DND-41 (cell line): ENCODE measurements around the gene BMPER.

ENCODE experiments used
- EZH2 ChIP-seq: IDR thresholded peaks from 3 replicates; pipeline ENCODE4 v1.6.1; 2012; ENCODE audit warnings: borderline replicate concordance, low read depth, mild to moderate bottlenecking, moderate library complexity, low read length, inconsistent platforms; ENCODE audit not compliant: severe bottlenecking
- TF ChIP-seq, protein P1 (sequence below): IDR thresholded peaks from 2 replicates; pipeline ENCODE4 v1.5.1; 2012; ENCODE audit warnings: borderline replicate concordance, low read length, moderate library complexity, mild to moderate bottlenecking; ENCODE audit not compliant: poor library complexity, severe bottlenecking; ENCODE audit errors: extremely low read depth

DNA sequence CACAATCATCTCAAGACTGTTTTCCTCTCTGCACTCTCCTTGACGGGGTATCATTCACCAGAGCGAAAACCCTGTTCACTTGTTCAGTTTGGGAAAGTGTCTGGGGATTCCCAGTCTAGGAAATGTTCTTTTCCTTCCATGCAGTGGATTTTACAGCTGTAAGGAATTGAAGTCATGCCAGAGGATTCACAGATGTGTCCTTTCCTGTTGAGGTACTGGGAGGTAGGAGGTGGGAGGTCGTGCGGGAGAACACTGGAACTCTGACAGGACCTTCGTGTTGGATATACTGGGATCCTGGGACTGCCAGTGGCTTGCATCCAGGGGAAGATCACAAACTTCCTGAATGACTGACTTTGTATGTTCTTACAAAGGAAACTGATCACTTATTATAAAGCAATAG, 185.5 kb downstream of the BMPER start:
- TF ChIP-seq, protein P1, sequence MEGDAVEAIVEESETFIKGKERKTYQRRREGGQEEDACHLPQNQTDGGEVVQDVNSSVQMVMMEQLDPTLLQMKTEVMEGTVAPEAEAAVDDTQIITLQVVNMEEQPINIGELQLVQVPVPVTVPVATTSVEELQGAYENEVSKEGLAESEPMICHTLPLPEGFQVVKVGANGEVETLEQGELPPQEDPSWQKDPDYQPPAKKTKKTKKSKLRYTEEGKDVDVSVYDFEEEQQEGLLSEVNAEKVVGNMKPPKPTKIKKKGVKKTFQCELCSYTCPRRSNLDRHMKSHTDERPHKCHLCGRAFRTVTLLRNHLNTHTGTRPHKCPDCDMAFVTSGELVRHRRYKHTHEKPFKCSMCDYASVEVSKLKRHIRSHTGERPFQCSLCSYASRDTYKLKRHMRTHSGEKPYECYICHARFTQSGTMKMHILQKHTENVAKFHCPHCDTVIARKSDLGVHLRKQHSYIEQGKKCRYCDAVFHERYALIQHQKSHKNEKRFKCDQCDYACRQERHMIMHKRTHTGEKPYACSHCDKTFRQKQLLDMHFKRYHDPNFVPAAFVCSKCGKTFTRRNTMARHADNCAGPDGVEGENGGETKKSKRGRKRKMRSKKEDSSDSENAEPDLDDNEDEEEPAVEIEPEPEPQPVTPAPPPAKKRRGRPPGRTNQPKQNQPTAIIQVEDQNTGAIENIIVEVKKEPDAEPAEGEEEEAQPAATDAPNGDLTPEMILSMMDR: no peak
- TF ChIP-seq EZH2: no peak
